GM12891 (cell line): ENCODE data around the gene KCP.

Experiments
- POLR2A ChIP-seq: IDR thresholded peaks from 2 replicates; pipeline ENCODE4 v1.6.1; 2011; ENCODE audit warnings: low read depth, low read length, control low read depth
- TAF1 ChIP-seq: IDR thresholded peaks from 2 replicates; pipeline ENCODE4 v1.6.1; 2011; ENCODE audit warnings: low read depth, low read length, control low read depth

DNA sequence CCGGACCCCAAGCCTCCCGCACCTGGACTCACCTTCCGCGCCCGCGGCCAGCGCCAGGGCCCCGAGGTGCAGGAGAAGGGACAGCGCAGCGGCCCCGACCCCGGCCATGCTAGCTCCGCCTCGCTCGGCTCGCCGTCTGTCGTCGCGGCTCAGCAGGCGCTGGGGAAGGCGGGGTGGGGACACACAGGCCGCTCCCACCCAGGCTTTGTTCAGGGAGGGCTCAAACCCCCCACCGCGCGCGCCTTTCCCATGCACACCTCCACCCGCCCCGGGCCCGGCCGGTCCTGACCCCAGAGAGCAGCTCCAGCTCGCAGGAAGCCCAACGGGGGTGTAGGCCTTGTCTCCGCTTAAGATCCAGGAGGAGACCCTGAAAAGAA lies at the start of gene KCP:
- TF ChIP-seq TAF1, result no peak
- TF ChIP-seq POLR2A, result no peak
